Measurements from ENCODE around the gene KCTD18. TPM values are rescaled to one million over a fixed set of nuclear protein-coding genes. Genes with fewer than 3 reads are reported as not detected.

Gene KCTD18
- total and polyA plus RNA-seq, 2 of the 8 experiments (the other 6 are each of a cell fraction or from before 2014, with no cell fraction given): 1.6 to 3.1 TPM

- TF ChIP-seq CHD7 (IDR thresholded peaks at IDR 0.05; ENCODE audit: insufficient replicate concordance, low read length): no peak
- no peak for TF ChIP-seq FOSL1 (IDR thresholded peaks at IDR 0.05; ENCODE audit: insufficient read depth, low read depth, low read length)
- TF ChIP-seq SP2 (IDR thresholded peaks at IDR 0.05; ENCODE audit: low read length): no peak
- no peak for TF ChIP-seq KDM5A (IDR thresholded peaks at IDR 0.05; ENCODE audit: low read length)
- no peak for TF ChIP-seq KDM1A (IDR thresholded peaks at IDR 0.05; ENCODE audit: borderline replicate concordance, low read length)
- no peak for TF ChIP-seq SP4 (IDR thresholded peaks at IDR 0.05; ENCODE audit: low read length)
These were observed 47.8 kb downstream of the KCTD18 start (continued) for GRCh38 chr2:200461846-200462710.
